HL-60/S4 (cell line): ENCODE measurements around the gene LAPTM4A.
"Not testable (repeated sequence)": the region's sequence is repeated elsewhere in the genome, so short reads cannot be mapped to it uniquely, and the experiment has no call there.

Experiments used
- in situ Hi-C: fragments of 300-500 bp; cut with MboI; formaldehyde crosslinking; loops from 2 replicates; pipeline ENCODE4 v1.14.3; 2022; ENCODE audit warnings: low sequenced_read_pairs

LAPTM4A gene

GRCh38 chr2:20051532-20052228 is at the start of gene LAPTM4A:
TSS of gene LAPTM4A (minus strand) at chr2:20051628. CDS start at chr2:20051520, 108 bp downstream.
- in situ Hi-C loops, result no loop called here

DNA sequence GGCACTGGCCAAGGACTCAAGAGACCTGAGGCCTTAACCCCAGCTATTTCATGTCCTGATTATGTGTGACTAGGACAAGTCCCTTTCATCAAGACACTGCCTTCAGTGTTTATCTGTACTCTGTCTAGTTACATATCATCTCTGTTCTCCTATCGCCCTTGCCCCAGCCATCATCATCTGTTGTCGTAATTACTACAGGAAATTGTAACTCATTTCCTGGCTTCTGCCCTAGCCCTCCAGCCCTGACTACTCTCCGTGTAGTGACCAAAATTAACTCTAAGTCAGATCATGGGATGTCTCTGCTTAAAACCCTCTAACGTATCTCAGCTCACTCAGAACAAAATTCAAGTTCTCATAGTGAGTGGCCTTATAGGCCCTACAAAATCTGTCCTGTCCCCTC is 49.3 kb upstream of the LAPTM4A start:
- in situ Hi-C loops, result loop anchor here (25.0 kb wide), 1 partner anchor 537 kb away; no protein-coding TSS in a partner anchor

DNA sequence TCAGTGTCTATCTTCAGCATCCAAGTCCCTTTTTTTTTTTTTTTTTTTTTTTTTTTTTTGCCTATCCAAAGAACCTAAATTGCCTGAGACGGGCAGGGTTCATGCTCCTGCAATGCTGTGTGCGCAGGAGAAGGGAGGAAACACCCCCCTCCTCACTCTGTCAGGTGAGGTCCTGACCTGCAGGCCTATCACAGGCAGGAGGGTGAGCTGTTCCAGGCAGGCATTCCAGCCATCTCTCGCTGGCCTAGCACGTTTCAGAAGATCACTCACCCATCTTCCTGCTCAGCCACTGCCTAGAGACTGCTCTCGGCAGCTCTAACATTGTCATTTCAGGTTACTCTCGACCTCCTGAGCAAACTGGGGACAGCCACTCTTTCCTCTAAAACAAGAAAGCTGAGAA is 48.4 kb upstream of the LAPTM4A start:
- in situ Hi-C loops, result loop anchor here (25.0 kb wide), 1 partner anchor 538 kb away; no protein-coding TSS in a partner anchor

DNA sequence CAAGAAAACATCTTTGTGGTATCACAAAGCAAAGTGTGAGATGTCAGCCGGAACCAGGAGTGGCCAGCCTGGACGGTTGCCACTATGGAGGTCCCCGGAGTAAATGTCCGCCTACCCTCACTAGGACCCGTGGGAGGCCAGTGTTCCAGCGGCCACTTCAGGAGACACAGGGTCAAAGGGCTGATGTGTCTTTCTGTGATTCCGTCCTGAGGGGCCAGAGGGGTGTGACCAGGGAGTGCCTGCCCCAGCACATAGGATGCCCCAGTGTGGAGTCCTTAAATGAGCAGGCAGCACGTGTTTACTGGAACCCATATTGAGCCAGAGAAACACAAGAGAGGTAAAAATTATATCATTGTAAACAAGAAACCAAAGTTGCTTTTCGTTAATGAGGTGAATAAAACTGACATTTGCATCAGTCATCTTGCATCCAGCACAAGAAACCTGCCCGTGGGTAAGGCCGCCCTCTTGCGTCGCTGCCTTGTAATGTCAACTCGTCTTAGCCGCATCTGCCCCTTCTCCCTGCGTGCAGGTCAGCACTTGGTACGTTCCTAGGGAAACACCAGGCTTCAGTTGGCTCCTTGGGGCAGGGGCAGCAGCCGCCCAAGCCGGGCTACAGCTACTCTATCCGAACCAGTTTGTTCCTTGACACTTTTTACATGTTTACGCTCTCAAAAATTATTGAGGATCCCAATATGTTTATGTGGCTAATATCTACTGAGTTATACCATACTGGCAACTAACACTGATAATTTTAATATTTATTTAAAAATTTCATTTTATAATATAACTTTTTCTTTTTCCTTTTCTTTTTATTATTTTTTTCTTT is 46.7 kb upstream of the LAPTM4A start:
- in situ Hi-C loops, result no loop called here

- in situ Hi-C loops, result no loop called here
Observed at GRCh38 chr2:20095469-20095868, 44.0 kb upstream of the LAPTM4A start.

- in situ Hi-C loops, result loop anchor here (5.0 kb wide), 1 partner anchor 78 kb away; no protein-coding TSS in a partner anchor
Observed at GRCh38 chr2:20094955-20095354, 43.5 kb upstream of the LAPTM4A start.

DNA sequence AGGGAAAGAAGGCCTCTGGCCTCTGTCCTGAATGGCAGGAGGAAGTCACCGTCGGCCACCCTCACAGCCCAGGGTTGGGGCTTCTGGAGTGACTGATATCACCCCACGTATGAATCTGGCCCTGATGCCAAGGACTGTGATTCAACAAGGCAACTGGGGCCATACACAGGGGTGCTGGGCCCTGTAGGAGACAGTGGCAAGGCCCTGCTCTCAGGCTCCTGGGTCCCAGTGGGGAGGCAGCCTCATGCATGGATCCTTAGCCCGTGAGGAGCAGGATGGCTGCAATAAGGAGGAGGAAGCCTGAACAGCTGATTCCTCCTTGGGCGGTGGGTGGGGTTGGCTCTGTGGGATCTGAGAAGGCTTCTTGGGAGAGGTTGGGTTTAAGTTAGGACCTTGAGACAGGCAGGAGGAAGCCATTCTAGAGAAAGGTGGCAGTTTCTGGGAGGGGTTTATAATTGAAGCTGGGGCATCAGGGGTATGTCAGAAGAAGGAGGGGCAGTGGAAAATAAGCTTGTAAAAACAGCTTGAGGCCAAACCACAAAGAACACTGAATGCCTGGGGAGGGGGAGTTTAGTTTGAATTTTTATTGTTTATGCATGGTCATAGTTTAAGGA is 42.8 kb upstream of the LAPTM4A start:
- in situ Hi-C loops, result loop anchor here (5.0 kb wide), 1 partner anchor 77 kb away; no protein-coding TSS in a partner anchor

DNA sequence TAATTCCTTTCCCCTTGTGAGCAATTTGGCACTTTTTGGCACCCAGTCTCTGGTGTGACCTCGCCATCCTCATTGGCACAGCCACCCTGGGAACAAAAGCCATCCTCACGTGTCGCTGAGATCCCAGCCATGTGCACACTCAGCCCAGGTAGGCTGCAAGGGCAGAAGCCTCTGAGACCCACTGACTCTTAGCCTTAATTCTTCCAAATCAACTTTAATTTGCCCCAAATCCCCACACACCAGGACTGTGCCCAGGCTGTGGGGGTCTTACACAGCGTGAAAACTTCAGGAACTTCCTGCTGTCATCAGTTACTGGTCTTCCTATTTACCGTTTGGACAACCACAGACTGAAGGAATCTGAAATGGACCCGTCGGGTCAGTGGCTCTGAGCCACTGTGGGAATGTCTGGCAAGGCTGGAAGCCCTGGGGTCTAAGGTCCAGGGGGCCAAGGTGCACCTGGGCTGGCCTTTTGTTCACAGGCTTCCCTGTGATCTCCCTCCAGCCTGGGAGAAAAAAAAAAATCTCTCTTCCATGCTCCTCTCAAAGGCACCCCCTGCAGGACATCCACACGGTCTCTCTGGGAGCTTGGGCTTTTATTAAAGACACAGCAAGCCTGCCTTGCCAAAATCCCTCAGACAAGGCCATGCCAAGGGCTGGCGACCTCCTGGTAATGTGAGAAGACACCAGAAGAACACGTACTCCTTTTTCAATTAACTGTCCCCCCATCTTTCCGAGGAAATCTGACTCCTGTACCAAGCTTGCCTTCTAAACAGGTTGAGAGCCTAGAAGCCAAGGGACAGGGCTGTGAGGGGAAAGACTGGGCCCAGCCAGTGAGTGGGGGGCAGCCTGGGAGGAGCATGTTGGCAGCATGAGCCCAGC is 42.1 kb upstream of the LAPTM4A start:
- in situ Hi-C loops, result loop anchor here (5.0 kb wide), 1 partner anchor 76 kb away; no protein-coding TSS in a partner anchor

GRCh38 chr2:20092901-20093235 is 41.4 kb upstream of the LAPTM4A start:
- in situ Hi-C loops, result loop anchor here (5.0 kb wide), 1 partner anchor 76 kb away; no protein-coding TSS in a partner anchor

GRCh38 chr2:20092226-20092900 is 40.9 kb upstream of the LAPTM4A start:
- in situ Hi-C loops, result loop anchor here (5.0 kb wide), 1 partner anchor 75 kb away; no protein-coding TSS in a partner anchor

GRCh38 chr2:20091305-20091991 is 40.0 kb upstream of the LAPTM4A start:
- in situ Hi-C loops, result loop anchor here (5.0 kb wide), 1 partner anchor 74 kb away; no protein-coding TSS in a partner anchor

DNA sequence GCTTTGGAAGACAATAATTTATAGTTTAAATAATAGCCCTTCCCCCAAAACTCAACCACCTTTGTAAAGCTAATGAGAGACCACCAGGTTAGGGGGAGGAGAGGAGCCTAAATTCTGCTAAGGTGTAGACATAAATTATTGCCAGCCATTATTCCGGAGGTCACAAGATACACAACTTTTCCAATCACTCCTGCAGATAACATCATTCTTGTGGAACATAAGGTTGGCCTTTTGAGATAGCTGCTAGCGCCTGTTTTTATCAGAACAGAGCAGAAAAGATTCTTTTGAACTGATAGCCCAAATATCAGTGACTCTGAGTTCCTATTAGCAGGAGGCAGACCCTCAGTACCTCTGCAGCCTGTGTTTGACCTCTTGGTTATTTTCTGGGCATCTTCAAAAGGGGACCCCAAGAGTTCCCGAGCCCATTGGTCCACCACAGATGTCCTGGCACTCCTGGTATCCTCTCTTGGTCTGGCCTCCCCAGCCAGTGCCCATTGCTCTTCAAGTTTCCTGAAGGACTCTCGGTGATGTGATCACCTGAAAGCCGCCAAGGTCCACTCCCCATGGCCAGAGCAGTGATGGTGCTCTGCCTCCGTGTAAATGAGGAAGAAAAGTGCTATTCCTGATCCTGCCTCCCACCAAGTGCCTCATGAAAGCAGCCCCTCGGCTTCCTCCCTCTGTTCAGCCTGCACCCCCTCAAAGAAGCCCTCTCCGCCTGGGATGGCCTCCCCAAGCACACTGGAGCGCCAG is 38.5 kb upstream of the LAPTM4A start:
- in situ Hi-C loops, result loop anchor here (5.0 kb wide), 1 partner anchor 73 kb away; no protein-coding TSS in a partner anchor

- in situ Hi-C loops, result not testable (repeated sequence)
Observed at GRCh38 chr2:20085909-20086308, 34.5 kb upstream of the LAPTM4A start.

DNA sequence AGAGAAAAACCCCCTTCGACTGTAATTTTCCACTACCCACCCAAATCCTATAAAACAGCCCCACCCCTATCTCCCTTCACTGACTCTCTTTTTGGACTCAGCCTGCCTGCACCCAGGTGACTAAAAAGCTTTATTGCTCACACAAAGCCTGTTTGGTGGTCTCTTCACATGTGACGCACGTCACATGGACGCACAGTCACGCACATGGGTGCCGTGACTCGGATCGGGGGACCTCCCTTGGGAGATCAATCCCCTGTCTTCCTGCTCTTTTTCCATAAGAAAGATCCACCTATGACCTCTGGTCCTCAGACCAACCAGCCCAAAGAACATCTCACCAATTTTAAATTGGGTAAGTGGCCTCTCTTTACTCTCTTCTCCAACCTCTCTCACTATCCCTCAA is 31.4 kb upstream of the LAPTM4A start:
- in situ Hi-C loops, result not testable (repeated sequence)

DNA sequence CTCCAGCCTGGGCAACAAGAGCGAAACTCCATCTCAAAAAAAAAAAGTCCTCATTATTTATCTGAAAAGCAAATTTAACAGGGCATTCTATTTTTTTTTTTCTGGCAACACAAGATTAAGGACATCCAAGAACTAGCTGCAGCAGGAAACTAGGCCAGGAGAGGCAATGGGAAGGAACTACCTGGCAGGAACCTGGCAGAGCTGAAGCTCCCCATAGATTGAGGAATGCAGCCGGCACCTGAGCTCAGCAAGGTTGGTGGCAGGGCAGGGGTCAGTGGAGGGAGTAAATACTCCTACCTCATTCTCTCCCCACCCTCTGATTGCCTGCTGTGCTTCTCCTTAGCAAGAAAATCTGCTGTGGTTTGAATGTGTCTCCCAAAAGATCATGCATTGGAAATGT is 30.4 kb upstream of the LAPTM4A start:
- in situ Hi-C loops, result no loop called here

DNA sequence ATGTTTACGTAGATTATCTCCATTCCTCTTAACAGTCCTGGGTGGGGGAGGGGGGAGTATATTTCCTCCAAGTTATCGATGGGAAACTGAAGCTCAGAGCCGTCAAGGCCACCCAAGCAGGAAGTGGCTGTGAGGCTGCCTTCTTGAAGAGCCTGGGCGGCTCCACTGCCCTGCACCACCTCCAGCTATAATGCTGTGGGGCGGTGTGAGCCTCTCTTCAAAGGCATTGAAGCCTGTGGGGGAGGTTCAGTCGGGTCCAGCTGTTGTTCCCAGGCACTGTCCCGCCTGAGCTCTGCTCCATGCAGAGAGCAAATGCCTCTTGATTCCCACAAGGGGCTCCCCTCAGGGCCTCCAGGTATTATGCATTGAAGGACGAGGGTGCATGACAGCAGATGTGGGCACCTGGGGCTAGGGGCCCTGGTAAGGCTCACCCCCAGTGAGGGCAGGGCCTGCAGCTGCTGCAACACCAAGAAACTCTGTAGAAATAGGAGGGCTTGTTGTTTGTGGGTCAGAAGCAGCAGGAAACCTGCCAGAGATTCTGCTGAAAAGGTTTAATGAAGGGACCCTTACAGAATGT is 29.5 kb upstream of the LAPTM4A start:
- in situ Hi-C loops, result no loop called here

DNA sequence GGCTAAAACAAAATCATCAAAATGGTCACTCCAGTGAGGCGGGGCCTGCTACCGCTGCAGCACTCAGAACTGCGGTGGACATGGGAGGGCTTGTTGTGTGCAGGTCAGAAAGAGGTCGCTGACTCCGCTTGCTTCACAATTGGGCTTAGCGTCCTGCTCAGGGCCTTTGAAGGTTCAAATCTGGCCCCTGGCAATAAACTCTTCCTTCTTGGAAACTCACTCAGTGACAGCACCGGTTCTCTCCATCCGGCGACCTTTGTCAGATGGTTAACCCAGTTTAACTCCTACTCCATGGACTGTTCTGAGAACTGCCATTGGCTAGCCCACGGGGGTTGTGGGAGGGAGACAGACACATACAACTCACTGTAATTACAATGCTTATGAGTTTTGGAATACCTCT is 29.0 kb upstream of the LAPTM4A start:
- in situ Hi-C loops, result no loop called here

GRCh38 chr2:20079546-20080115 is 28.2 kb upstream of the LAPTM4A start:
- in situ Hi-C loops, result no loop called here
